Ishikawa (cell line): Measurements from ENCODE around the gene SLC10A4.

Experiments
- CEBPB ChIP-seq: IDR thresholded peaks from 2 replicates; pipeline ENCODE4 v1.6.1; 2012
- CREB1 ChIP-seq: IDR thresholded peaks from 2 replicates; pipeline ENCODE4 v1.6.1; 2012; ENCODE audit warnings: low read depth
- EGR1 ChIP-seq: IDR thresholded peaks from 2 replicates; pipeline ENCODE4 v1.6.1; 2012
- EP300 ChIP-seq: IDR thresholded peaks from 2 replicates; pipeline ENCODE4 v1.6.1; 2012; ENCODE audit warnings: borderline replicate concordance
- FOXM1 ChIP-seq: IDR thresholded peaks from 2 replicates; pipeline ENCODE4 v1.6.1; 2012; ENCODE audit warnings: low read depth, borderline replicate concordance
- MAX ChIP-seq: IDR thresholded peaks from 2 replicates; pipeline ENCODE4 v1.6.1; 2012
- RAD21 ChIP-seq: IDR thresholded peaks from 2 replicates; pipeline ENCODE4 v1.6.1; 2012; ENCODE audit warnings: low read depth
- REST ChIP-seq: IDR thresholded peaks from 2 replicates; pipeline ENCODE4 v1.6.1; 2012; ENCODE audit warnings: low read depth, mild to moderate bottlenecking
- TAF1 ChIP-seq: IDR thresholded peaks from 2 replicates; pipeline ENCODE4 v1.6.1; 2012; ENCODE audit warnings: low read depth, mild to moderate bottlenecking
- TCF12 ChIP-seq: IDR thresholded peaks from 2 replicates; pipeline ENCODE4 v1.6.1; 2012; ENCODE audit warnings: low read depth
- TEAD4 ChIP-seq: IDR thresholded peaks from 2 replicates; pipeline ENCODE4 v1.6.1; 2012
- USF1 ChIP-seq: IDR thresholded peaks from 2 replicates; pipeline ENCODE4 v1.6.1; 2012

GRCh38 chr4:48518143-48518542 is 35.0 kb downstream of the SLC10A4 start:
- TF ChIP-seq RAD21 = no peak
- TF ChIP-seq CREB1 = no peak
- no peak for TF ChIP-seq MAX
- no peak for TF ChIP-seq EP300
- no peak for TF ChIP-seq TAF1
- TF ChIP-seq CEBPB = no peak
- TF ChIP-seq REST = no peak
- no peak for TF ChIP-seq TEAD4
- TF ChIP-seq USF1 = no peak
- TF ChIP-seq FOXM1 = no peak
- TF ChIP-seq TCF12 = no peak
- no peak for TF ChIP-seq EGR1
